Spleen (tissue), 11 donors: Measurements from ENCODE around the gene SULF2. TPM values are rescaled to one million over a fixed set of nuclear protein-coding genes. Genes with fewer than 3 reads are reported as not detected.

Experiments
- DNase-seq: peaks from one replicate; pipeline ENCODE4 v3.0.0-alpha.2; 2020
- H3K27ac ChIP-seq, 8 donors: fragments of 200-600 bp; sonication (generic) in 7 of 8; 1 replicate in 4 of 8; 2 replicates in 4 of 8; pipeline versions ENCODE4 v1.5.0 to v1.8.0; 2016 to 2021; ENCODE audit warnings: inconsistent platforms in 4 of 8, mild to moderate bottlenecking in 4 of 8, moderate library complexity in 1 of 8
- H3K27me3 ChIP-seq, 7 donors: fragments of 200-600 bp; sonication (generic) in 6 of 7; replicated peaks in 1 of 7; 1 replicate in 4 of 7; 2 replicates in 3 of 7; pipeline versions ENCODE4 v1.5.0 to v1.8.0; 2016 to 2021; ENCODE audit warnings: inconsistent platforms in 3 of 7, mild to moderate bottlenecking in 1 of 7
- H3K36me3 ChIP-seq, 6 donors: fragments of 200-600 bp; sonication (generic) in 5 of 6; 1 replicate in 4 of 6; 2 replicates in 2 of 6; pipeline versions ENCODE4 v1.5.0 to v1.8.0; 2016 to 2021; ENCODE audit warnings: inconsistent platforms in 2 of 6
- H3K4me1 ChIP-seq, 6 donors: fragments of 200-600 bp; sonication (generic) in 5 of 6; 1 replicate in 3 of 6; 2 replicates in 3 of 6; pipeline versions ENCODE4 v1.5.0 to v1.8.0; 2016 to 2021; ENCODE audit warnings: inconsistent platforms in 3 of 6
- H3K4me3 ChIP-seq, 8 donors: fragments of 200-600 bp; sonication (generic) in 7 of 8; 1 replicate in 4 of 8; 2 replicates in 4 of 8; pipeline versions ENCODE4 v1.5.0 to v1.8.0; 2016 to 2021; ENCODE audit warnings: inconsistent platforms in 4 of 8, mild to moderate bottlenecking in 4 of 8, moderate library complexity in 2 of 8
- H3K9me3 ChIP-seq, 8 donors: fragments of 200-600 bp; sonication (generic) in 7 of 8; 1 replicate in 4 of 8; 2 replicates in 4 of 8; pipeline versions ENCODE4 v1.5.0 to v1.8.0; 2016 to 2021; ENCODE audit warnings: inconsistent platforms in 4 of 8
- CTCF ChIP-seq, 11 experiments: fragments of 200-600 bp in 7 of 11; fragments of 450-650 bp in 4 of 11; sonication (generic) in 4 of 11; IDR thresholded peaks in 8 of 11; conservative IDR thresholded peaks in 3 of 11; 1 replicate in 7 of 11; 2 replicates in 4 of 11; pipeline versions ENCODE4 v1.4.0 to v1.8.0; 2016 to 2021; ENCODE audit warnings: antibody characterized with exemption in 11 of 11, inconsistent platforms in 4 of 11, mild to moderate bottlenecking in 1 of 11
- POLR2A ChIP-seq, 3 donors: fragments of 450-650 bp; IDR thresholded peaks; one replicate each; pipeline ENCODE4 v1.5.1; 2017; ENCODE audit warnings: antibody characterized with exemption in 3 of 3, mild to moderate bottlenecking in 1 of 3
- POLR2AphosphoS5 ChIP-seq, 3 donors: sonication (generic); formaldehyde crosslinking; IDR thresholded peaks; one replicate each; pipeline ENCODE4 v1.5.1; 2017; ENCODE audit warnings: antibody characterized with exemption in 3 of 3
- WGBS, 5 donors: extraction: QIAGEN DNeasy Blood & Tissue Kit in 3 of 5; methylation state at CpG; one replicate each; pipeline versions ENCODE4 v1.1.5 to v1.1.7; 2013 to 2018; 5-methylcytosine and 5-hydroxymethylcytosine counted together
- intact Hi-C: fragments of 100-400 bp; cut with DNase I; formaldehyde crosslinking; loops from one replicate; pipeline ENCODE4 v1.15.0; 2023; ENCODE audit warnings: low total_unique reads
- polyA plus RNA-seq, 3 donors: library from polyadenylated mRNA; stranded (reverse); fragments of 200-250 nt; gene quantifications; one replicate each; pipeline ENCODE4 v1.2.1, GENCODE V29; 2013
- total RNA-seq, 7 donors: library from RNA; depleted of rRNA in 3 of 7; stranded (reverse); fragments of >200 nt in 3 of 7; fragmentation: NEBNext Ultra II Directional in 4 of 7; extraction: Animal tissue kit (Norgen Biotek cat#: 25700) in 4 of 7; gene quantifications; one replicate each; pipeline versions ENCODE4 v1.1.0 to v1.2.1, GENCODE V29; 2016 to 2021
- donor health status: healthy with polysubstance abuse.
- donor health status: DM: no; HTN: no; CAD: no; lungs with moderate emphysema.
- donor health status: DM: no; HTN: no; CAD: no.
- donor health status: Bipolar disorder and iron deficiency.
- donor health status: healthy.
- donor health status: DM: no; HTN: no; CAD: no.
- donor health status: DM: yes; HTN: yes; CAD: no.

The SULF2 gene
- total and polyA plus RNA-seq, 10 donors, result 5.5 to 49.1 (median 15.7) TPM

- H3K4me3 ChIP-seq, result no peak overlapping the region
- H3K27ac ChIP-seq, result no peak overlapping the region
- H3K9me3 ChIP-seq, result no peaks in the 10 kb centered on the region
- peaks cover 5 to 100% (median 77%) of the 10 kb centered on the region in 6 donors for H3K36me3 ChIP-seq
- intact Hi-C loops, result no loop called here
- no peak for TF ChIP-seq POLR2AphosphoS5 (IDR thresholded peaks at IDR 0.05)
- TF ChIP-seq CTCF (IDR thresholded peaks at IDR 0.05 in 8 of 11, conservative IDR thresholded peaks at IDR 0.05 in 3 of 11), result no peak
- no peak for TF ChIP-seq POLR2A (IDR thresholded peaks at IDR 0.05)
- no peaks in the 10 kb centered on the region for H3K27me3 ChIP-seq
- WGBS, 5 donors, result 91 to 100% (median 97%) methylated on average over 1 of the region's 1 CpG
- no peaks in the 10 kb centered on the region for H3K4me1 ChIP-seq
- no peak for DNase-seq
Observed at GRCh38 chr20:47654370-47654769, 130.9 kb downstream of the SULF2 start.

GRCh38 chr20:47653869-47654268 lies 131.4 kb downstream of the SULF2 start:
- no peak overlapping the region for H3K4me3 ChIP-seq
- H3K27me3 ChIP-seq, result no peaks in the 10 kb centered on the region
- H3K36me3 ChIP-seq, result peaks cover 5 to 100% (median 82%) of the 10 kb centered on the region in 6 donors
- intact Hi-C loops, result no loop called here
- WGBS, 5 donors, result 59 to 68% (median 60%) methylated on average over 2 of the region's 2 CpGs
- DNase-seq, result no peak
- no peak for TF ChIP-seq POLR2AphosphoS5 (IDR thresholded peaks at IDR 0.05)
- no peaks in the 10 kb centered on the region for H3K9me3 ChIP-seq
- no peak overlapping the region for H3K27ac ChIP-seq
- no peaks in the 10 kb centered on the region for H3K4me1 ChIP-seq

GRCh38 chr20:47652794-47653193 lies 132.5 kb downstream of the SULF2 start:
- no peaks in the 10 kb centered on the region for H3K9me3 ChIP-seq
- no peak for DNase-seq
- no peaks in the 10 kb centered on the region for H3K27me3 ChIP-seq
- TF ChIP-seq POLR2AphosphoS5 (IDR thresholded peaks at IDR 0.05) (no peak), POLR2A (IDR thresholded peaks at IDR 0.05) (no peak), CTCF (IDR thresholded peaks at IDR 0.05 in 8 of 11, conservative IDR thresholded peaks at IDR 0.05 in 3 of 11) (no peak)
- no peak overlapping the region for H3K4me3 ChIP-seq
- 98 to 100% (median 99%) methylated on average over 2 of the region's 2 CpGs for WGBS, 5 donors
- intact Hi-C loops, result no loop called here
- H3K36me3 ChIP-seq, result peaks cover 5 to 100% (median 87%) of the 10 kb centered on the region in 6 donors
- no peaks in the 10 kb centered on the region for H3K4me1 ChIP-seq
- H3K27ac ChIP-seq, result no peak overlapping the region

GRCh38 chr20:47652301-47652700 lies 133.0 kb downstream of the SULF2 start:
- no peaks in the 10 kb centered on the region for H3K9me3 ChIP-seq
- intact Hi-C loops, result no loop called here
- WGBS, 5 donors, result 90 to 93% (median 91%) methylated on average over 3 of the region's 3 CpGs
- DNase-seq, result no peak
- H3K4me1 ChIP-seq, result no peaks in the 10 kb centered on the region
- H3K27me3 ChIP-seq, result no peaks in the 10 kb centered on the region
- TF ChIP-seq CTCF (IDR thresholded peaks at IDR 0.05 in 8 of 11, conservative IDR thresholded peaks at IDR 0.05 in 3 of 11) (no peak), POLR2AphosphoS5 (IDR thresholded peaks at IDR 0.05) (no peak), POLR2A (IDR thresholded peaks at IDR 0.05) (no peak)
- H3K36me3 ChIP-seq, result peaks cover 5 to 100% (median 87%) of the 10 kb centered on the region in 6 donors
- no peak overlapping the region for H3K27ac ChIP-seq
- no peak overlapping the region for H3K4me3 ChIP-seq

- H3K9me3 ChIP-seq, result no peaks in the 10 kb centered on the region
- H3K36me3 ChIP-seq, result peaks cover 5 to 100% (median 96%) of the 10 kb centered on the region in 6 donors
- intact Hi-C loops, result no loop called here
- no peak overlapping the region for H3K4me3 ChIP-seq
- 92 to 96% (median 93%) methylated on average over 6 of the region's 6 CpGs for WGBS, 5 donors
- no peak for DNase-seq
- H3K27me3 ChIP-seq, result no peaks in the 10 kb centered on the region
- H3K4me1 ChIP-seq, result no peaks in the 10 kb centered on the region
- TF ChIP-seq CTCF (IDR thresholded peaks at IDR 0.05 in 8 of 11, conservative IDR thresholded peaks at IDR 0.05 in 3 of 11) (no peak), POLR2AphosphoS5 (IDR thresholded peaks at IDR 0.05) (no peak), POLR2A (IDR thresholded peaks at IDR 0.05) (no peak)
- H3K27ac ChIP-seq, result no peak overlapping the region
Observed at GRCh38 chr20:47648943-47649342, 136.3 kb downstream of the SULF2 start.
